GM21786 (cell line): Measurements from ENCODE around the gene ZNF467.

Experiments
- ATAC-seq: cut with Tn5 transposase; IDR thresholded peaks from one replicate; pipeline ENCODE4 v1.9.1; 2021; ENCODE audit not compliant: unreplicated experiment

The ZNF467 gene

GRCh38 chr7:149809215-149809614 lies 35.8 kb upstream of the ZNF467 start:
- ATAC-seq: no peak

GRCh38 chr7:149808311-149808710 lies 34.9 kb upstream of the ZNF467 start:
- ATAC-seq: no peak

GRCh38 chr7:149806726-149807125 lies 33.3 kb upstream of the ZNF467 start:
- no peak for ATAC-seq

GRCh38 chr7:149804106-149804505 lies 30.7 kb upstream of the ZNF467 start:
- no peak for ATAC-seq

- no peak for ATAC-seq
These were observed 30.2 kb upstream of the ZNF467 start for GRCh38 chr7:149803551-149804074.

GRCh38 chr7:149802966-149803365 lies 29.6 kb upstream of the ZNF467 start:
- no peak for ATAC-seq

GRCh38 chr7:149801816-149802215 lies 28.4 kb upstream of the ZNF467 start:
- ATAC-seq: no peak

GRCh38 chr7:149801002-149801566 lies 27.7 kb upstream of the ZNF467 start:
- no peak for ATAC-seq

GRCh38 chr7:149800169-149800555 lies 26.8 kb upstream of the ZNF467 start:
- no peak for ATAC-seq

GRCh38 chr7:149799397-149800168 lies 26.2 kb upstream of the ZNF467 start:
- no peak for ATAC-seq

GRCh38 chr7:149797771-149798170 lies 24.4 kb upstream of the ZNF467 start:
- no peak for ATAC-seq

- ATAC-seq: no peak
These were observed 23.0 kb upstream of the ZNF467 start for GRCh38 chr7:149796287-149796860.

GRCh38 chr7:149795126-149795525 lies 21.7 kb upstream of the ZNF467 start:
- ATAC-seq: no peak

GRCh38 chr7:149794661-149795060 lies 21.3 kb upstream of the ZNF467 start:
- no peak for ATAC-seq

GRCh38 chr7:149793261-149793660 lies 19.9 kb upstream of the ZNF467 start:
- no peak for ATAC-seq

GRCh38 chr7:149792220-149792595 lies 18.8 kb upstream of the ZNF467 start:
- no peak for ATAC-seq

- no peak for ATAC-seq
These were observed 18.2 kb upstream of the ZNF467 start for GRCh38 chr7:149791411-149792219.

GRCh38 chr7:149790754-149791360 lies 17.5 kb upstream of the ZNF467 start:
- no peak for ATAC-seq

GRCh38 chr7:149790146-149790548 lies 16.8 kb upstream of the ZNF467 start:
- no peak for ATAC-seq

GRCh38 chr7:149789101-149789500 lies 15.7 kb upstream of the ZNF467 start:
- ATAC-seq: no peak

GRCh38 chr7:149788300-149788851 lies 15.0 kb upstream of the ZNF467 start:
- ATAC-seq: no peak
